Activated naive CD8-positive, alpha-beta T cell treated with anti-CD3 and anti-CD28 coated beads, Interleukin-2, amount 10 ng/mL, durations not matched to agents 7 days and 5 days (primary cell): ENCODE results near the gene CSF1. TPM values are rescaled to one million over a fixed set of nuclear protein-coding genes. Genes with fewer than 3 reads are reported as not detected.

Source experiments
- ATAC-seq: fragments of 150-1000 bp; cut with Tn5 transposase; one replicate; pipeline ENCODE4 v1.10.0; 2021; ENCODE audit warnings: low read depth, moderate library complexity
- POLR2A ChIA-PET: fragments of 350-600 bp; sonication (Branson Sonifier 250); formaldehyde crosslinking; loops from one replicate; lab custom pipeline; 2021; ENCODE audit warnings: antibody characterized with exemption; lab: Charles Lee
- DNase-seq: peaks from one replicate; pipeline ENCODE4 v3.0.0; 2021
- H3K27ac Mint-ChIP-seq: one replicate; pipeline ENCODE4 v1.8.0; 2022; ENCODE audit warnings: mild to moderate bottlenecking, mixed read lengths
- H3K27me3 Mint-ChIP-seq: one replicate; pipeline ENCODE4 v1.8.0; 2022; ENCODE audit warnings: mild to moderate bottlenecking, moderate library complexity, mixed read lengths
- H3K36me3 Mint-ChIP-seq: one replicate; pipeline ENCODE4 v1.8.0; 2021; ENCODE audit warnings: mild to moderate bottlenecking, mixed read lengths
- H3K4me1 Mint-ChIP-seq: one replicate; pipeline ENCODE4 v1.8.0; 2021; ENCODE audit warnings: mixed read lengths
- H3K4me3 Mint-ChIP-seq: one replicate; pipeline ENCODE4 v1.8.0; 2022; ENCODE audit warnings: mild to moderate bottlenecking, moderate library complexity, mixed read lengths
- H3K9me3 Mint-ChIP-seq: one replicate; pipeline ENCODE4 v1.8.0; 2021; ENCODE audit warnings: mixed read lengths
- total RNA-seq, 2 experiments: library from RNA; stranded (reverse); gene quantifications; one replicate each; pipeline ENCODE4 v1.2.3, GENCODE V29; 2021

The CSF1 gene
- total RNA-seq, 2 experiments from 2014 or later, result 42.7 to 45.1 TPM

GRCh38 chr1:109978761-109979488 lies 68.3 kb downstream of the CSF1 start:
- Mint-ChIP-seq H3K36me3 (no peaks in the 10 kb centered on the region), H3K27me3 (peaks cover 9% of the 10 kb centered on the region), H3K4me1 (peaks cover 2% of the 10 kb centered on the region), H3K4me3 (no peak overlapping the region), H3K9me3 (no peaks in the 10 kb centered on the region), H3K27ac (no peak overlapping the region)
- POLR2A ChIA-PET, result no interaction called here
- ATAC-seq (no peak), DNase-seq (no peak)

GRCh38 chr1:109979489-109980091 lies 68.9 kb downstream of the CSF1 start:
- ATAC-seq (no peak), DNase-seq (no peak)
- POLR2A ChIA-PET, result no interaction called here
- no peak overlapping the region for H3K4me3 Mint-ChIP-seq
- H3K27me3 Mint-ChIP-seq, result peaks cover 9% of the 10 kb centered on the region
- no peak overlapping the region for H3K27ac Mint-ChIP-seq
- H3K9me3 Mint-ChIP-seq, result no peaks in the 10 kb centered on the region
- peaks cover 2% of the 10 kb centered on the region for H3K4me1 Mint-ChIP-seq
- no peaks in the 10 kb centered on the region for H3K36me3 Mint-ChIP-seq

Other genes with a start within 250 kb of the CSF1 start
- gene GSTM2, start 242.8 kb upstream of the CSF1 start, total RNA-seq, result 10 to 100 TPM; 16.8 to 17.3 TPM
- not detected for gene GSTM1, start 223.0 kb upstream of the CSF1 start, total RNA-seq
- gene GSTM5, start 198.6 kb upstream of the CSF1 start, total RNA-seq, result not detected
- gene GSTM3, start 169.8 kb upstream of the CSF1 start, total RNA-seq, result 1 to 10 TPM; 5.0 TPM
- gene EPS8L3, start 146.9 kb upstream of the CSF1 start, total RNA-seq, result not detected
- gene AHCYL1, start 73.9 kb downstream of the CSF1 start, total RNA-seq, result 10 to 100 TPM; 53.6 to 55.4 TPM
- gene STRIP1, start 123.8 kb downstream of the CSF1 start, total RNA-seq, result 10 to 100 TPM; 47.5 to 49.1 TPM
- gene ALX3, start 159.8 kb downstream of the CSF1 start, total RNA-seq, result not detected
- gene UBL4B, start 201.6 kb downstream of the CSF1 start, total RNA-seq, result not detected
- not detected for gene SLC6A17, start 239.6 kb downstream of the CSF1 start, total RNA-seq